K562 (cell line): ENCODE measurements around the gene COLEC12. TPM values are rescaled to one million over a fixed set of nuclear protein-coding genes. Genes with fewer than 3 reads are reported as not detected.
A peak's percentile ranks its signal among the peaks of the same experiment; 100 is the strongest.

Experiments used
- ATAC-seq: fragments of 200-7000 bp; cut with Tn5 transposase; 3 replicates; pipeline ENCODE4 v1.9.1; 2020; ENCODE audit warnings: moderate library complexity
- BruUV-seq: library from RNA; stranded (reverse); fragments of 400-500 nt; replicated peaks from 2 replicates; lab custom pipeline; 2021; lab: Mats Ljungman, UMichigan
- CTCF ChIA-PET: fragments of 300-600 bp; formaldehyde crosslinking; extraction: SDS; loops from one replicate; lab custom pipeline; 2021; ENCODE audit warnings: low intra/inter-chr PET ratio; lab: Yijun Ruan, JAX
- POLR2A ChIA-PET: fragments of 300-600, 350-650 bp; sonication (Branson Sonifier 250); formaldehyde crosslinking; extraction: SDS; loops from one replicate; lab custom pipeline; 2021; ENCODE audit warnings: antibody characterized with exemption, inconsistent platforms; lab: Yijun Ruan, JAX
- DNase-seq, 4 experiments: peaks; one replicate each; pipeline versions ENCODE4 v3.0.0 to v3.0.0-alpha.2; 2011 to 2018; ENCODE audit warnings: low spot score in 3 of 4, mixed read lengths in 3 of 4; ENCODE audit errors: extremely low read depth in 1 of 4
- FAIRE-seq: peaks from 2 replicates; lab custom pipeline; 2011; peaks lifted over from hg19 to GRCh38; lab: Jason Lieb, UNC
- H2AFZ ChIP-seq: 2 replicates; pipeline ENCODE4 v1.6.0; 2011; ENCODE audit warnings: low read depth, low read length, control low read depth, inconsistent platforms
- H3K27ac ChIP-seq: fragments of 200-600 bp; 3 replicates; pipeline ENCODE4 v1.8.0; 2011; ENCODE audit warnings: low read depth, mild to moderate bottlenecking, control low read depth, inconsistent platforms, low read length, moderate library complexity, mixed read lengths; ENCODE audit errors: extremely low read depth
- H3K27me3 ChIP-seq, 2 experiments: fragments of 300-600 bp in 1 of 2; 2 replicates in 1 of 2; 3 replicates in 1 of 2; pipeline versions ENCODE4 v1.6.0 to v1.8.0; 2011; ENCODE audit warnings: inconsistent platforms in 2 of 2, low read length in 2 of 2, mild to moderate bottlenecking in 1 of 2, mixed read lengths in 1 of 2, moderate library complexity in 1 of 2; ENCODE audit not compliant: control insufficient read depth in 2 of 2, insufficient read depth in 2 of 2
- H3K36me3 ChIP-seq: fragments of 300-600 bp; 3 replicates; pipeline ENCODE4 v1.8.0; 2011; ENCODE audit warnings: mild to moderate bottlenecking, low read length, inconsistent platforms; ENCODE audit not compliant: control insufficient read depth, insufficient read depth
- H3K4me1 ChIP-seq, 2 experiments: fragments of 200-600 bp in 1 of 2; replicated peaks in 1 of 2; 2 replicates in 1 of 2; 3 replicates in 1 of 2; pipeline versions ENCODE4 v1.5.1 to v1.8.0; 2011; ENCODE audit warnings: inconsistent platforms in 2 of 2, low read length in 2 of 2, mild to moderate bottlenecking in 1 of 2, mixed read lengths in 1 of 2, moderate library complexity in 1 of 2; ENCODE audit not compliant: control insufficient read depth in 2 of 2, insufficient read depth in 2 of 2
- H3K4me2 ChIP-seq: 2 replicates; pipeline ENCODE4 v1.6.1; 2011; ENCODE audit warnings: low read length, control low read depth, inconsistent platforms, mixed read lengths; ENCODE audit not compliant: insufficient read depth
- H3K4me3 ChIP-seq: fragments of 200-600 bp; sonication (generic), shearing (Covaris generic); 2 replicates; pipeline ENCODE4 v1.5.1; 2016; ENCODE audit warnings: control low read depth, inconsistent platforms
- H3K79me2 ChIP-seq: fragments of 200-600 bp; 3 replicates; pipeline ENCODE4 v1.8.0; 2011; ENCODE audit warnings: low read length, inconsistent platforms; ENCODE audit not compliant: control insufficient read depth, insufficient read depth
- H3K9ac ChIP-seq, 2 experiments: 2 replicates each; pipeline versions ENCODE4 v1.6.0 to v1.6.1; 2011; ENCODE audit warnings: low read depth in 2 of 2, low read length in 2 of 2, control low read depth in 1 of 2, inconsistent platforms in 1 of 2, mild to moderate bottlenecking in 1 of 2, mixed read lengths in 1 of 2; ENCODE audit not compliant: insufficient read depth in 1 of 2
- H3K9me1 ChIP-seq: one replicate; pipeline ENCODE4 v1.6.0; 2011; ENCODE audit warnings: inconsistent platforms, mild to moderate bottlenecking, low read length, moderate library complexity; ENCODE audit not compliant: control insufficient read depth, insufficient read depth
- H3K9me3 ChIP-seq: replicated peaks from 2 replicates; pipeline ENCODE4 v1.5.1; 2011; ENCODE audit warnings: low read depth, low read length, inconsistent platforms; ENCODE audit not compliant: control insufficient read depth, insufficient read depth
- H4K20me1 ChIP-seq: replicated peaks from 2 replicates; pipeline ENCODE4 v1.6.1; 2011; ENCODE audit warnings: low read length, inconsistent platforms, mixed read lengths; ENCODE audit not compliant: control insufficient read depth, insufficient read depth
- CEBPB ChIP-seq: fragments of 450-650 bp; IDR thresholded peaks from 2 replicates; pipeline ENCODE4 v1.6.1; 2016; ENCODE audit warnings: missing genetic modification characterization, missing compliant biosample characterization
- CHD1 ChIP-seq: fragments of 200-600 bp; sonication (generic); IDR thresholded peaks from one replicate; pipeline ENCODE4 v1.6.1; 2012; ENCODE audit warnings: mild to moderate bottlenecking, moderate library complexity, low read length, inconsistent platforms
- EHMT2 ChIP-seq: fragments of 450-650 bp; IDR thresholded peaks from 2 replicates; pipeline ENCODE4 v1.6.1; 2018; ENCODE audit warnings: antibody characterized with exemption
- KLF10 ChIP-seq: fragments of 250-450 bp; sonication (Bioruptor Pico); IDR thresholded peaks from 2 replicates; pipeline ENCODE4 v1.6.1; 2021; ENCODE audit warnings: matching md5 sums
- MYNN ChIP-seq, 2 experiments: sonication (generic); formaldehyde crosslinking in 1 of 2; IDR thresholded peaks; 2 replicates each; pipeline versions ENCODE4 v1.5.0 to v1.6.1; 2016 to 2020; ENCODE audit warnings: antibody characterized with exemption in 1 of 2, missing genetic modification reagents in 1 of 2
- NFE2 ChIP-seq: IDR thresholded peaks from 2 replicates; pipeline ENCODE4 v1.6.1; 2014; ENCODE audit warnings: antibody characterized with exemption, low read depth
- RBM22 ChIP-seq: fragments of 200-400 bp; formaldehyde crosslinking; IDR thresholded peaks from 2 replicates; pipeline ENCODE4 v1.6.1; 2018; ENCODE audit warnings: low read length, low read depth; ENCODE audit not compliant: poor library complexity, severe bottlenecking
- RFX5 ChIP-seq: IDR thresholded peaks from 2 replicates; pipeline ENCODE4 v1.6.1; 2011; ENCODE audit warnings: low read depth, mild to moderate bottlenecking, improper control_type of control experiment, low read length
- TSC22D4 ChIP-seq: fragments of 450-650 bp; IDR thresholded peaks from 2 replicates; pipeline ENCODE4 v1.6.1; 2016; ENCODE audit warnings: missing genetic modification characterization, missing biosample characterization, control low read depth
- ZNF551 ChIP-seq: fragments of 250-450 bp; sonication (Bioruptor Pico); IDR thresholded peaks from 2 replicates; pipeline ENCODE4 v1.5.0; 2021; ENCODE audit warnings: mild to moderate bottlenecking, moderate library complexity
- WGBS: fragments of 100-300 bp; shearing (Covaris generic); methylation state at CpG from one replicate; pipeline ENCODE4 v1.1.6; 2016; ENCODE audit warnings: low coverage, mixed read lengths; ENCODE audit not compliant: insufficient coverage; ENCODE audit errors: missing lambda C conversion rate; 5-methylcytosine and 5-hydroxymethylcytosine counted together
- in situ Hi-C: fragments of 300-500 bp; cut with MboI; formaldehyde crosslinking; loops from 4 replicates; pipeline ENCODE4 v1.15.0; 2018; ENCODE audit warnings: inconsistent platforms, mixed read lengths
- intact Hi-C: fragments of 100-400 bp; cut with micrococcal nuclease; formaldehyde crosslinking; loops from 2 replicates; pipeline ENCODE4 v1.14.2; 2022
- polyA plus RNA-seq, 8 experiments: library from polyadenylated mRNA; depleted of rRNA in 4 of 8; stranded (reverse) in 5 of 8; unstranded in 3 of 8; fragments of >200 nt; fragmentation: Nextera tagmentation in 2 of 8; fragmentation: Illumina TruSeq in 1 of 8; extraction: Ambion mirVana in 2 of 8; extraction: Trizol in 1 of 8; gene quantifications; 2 replicates each; pipeline versions ENCODE4 v1.2.1 to v1.2.3, GENCODE V29; 2011 to 2014; ENCODE audit warnings: inconsistent platforms in 1 of 8, missing spikeins in 1 of 8
- total RNA-seq, 7 experiments: library from RNA; depleted of rRNA in 6 of 7; stranded (reverse); fragments of >200 nt in 6 of 7; fragmentation: Illumina TruSeq in 2 of 7; extraction: Trizol in 2 of 7; gene quantifications; 2 replicates each; pipeline versions ENCODE4 v1.2.1 to v1.2.3, GENCODE V29; 2011 to 2021; ENCODE audit warnings: low replicate concordance in 1 of 7
- TF ChIP-seq, protein P1 (sequence below): fragments of 450-650 bp; IDR thresholded peaks from 2 replicates; pipeline ENCODE4 v1.6.1; 2016
- TF ChIP-seq, protein P2 (sequence below): fragments of 450-650 bp; IDR thresholded peaks from 2 replicates; pipeline ENCODE4 v1.6.1; 2016; ENCODE audit warnings: borderline replicate concordance

The COLEC12 gene
- total and polyA plus RNA-seq, 9 of the 15 experiments (the other 6 are each of a cell fraction or from before 2014, with no cell fraction given) = 0.04 TPM; not detected in 8

DNA sequence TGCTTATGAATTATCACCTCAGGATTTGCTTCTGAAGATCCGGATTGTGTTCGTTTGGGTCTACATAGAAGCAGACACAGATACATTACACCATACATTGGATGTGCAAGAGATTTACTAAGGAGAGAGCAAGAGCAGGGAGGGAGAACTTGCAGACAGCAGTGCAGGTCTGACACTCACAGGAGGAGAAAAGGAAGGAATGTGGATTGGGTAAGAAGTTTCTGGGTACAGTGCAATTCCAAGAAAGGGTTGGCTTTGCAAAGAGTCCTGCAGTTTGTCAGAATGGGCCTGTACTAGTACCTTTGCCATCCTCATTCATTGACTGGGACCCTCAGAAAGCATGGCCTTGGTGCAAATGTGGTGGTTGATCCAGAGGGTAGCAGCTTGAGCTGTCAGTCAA lies 227.9 kb downstream of the COLEC12 start:
- Histone ChIP-seq H3K36me3 (no peaks in the 10 kb centered on the region), H3K79me2 (peaks cover 14% of the 10 kb centered on the region), H3K27me3 (no peaks in the 10 kb centered on the region), H3K9ac (no peak overlapping the region; a peak in 1 of 4 replicates), H3K4me3 (no peak overlapping the region), H3K9me3 (no peaks in the 10 kb centered on the region), H2AFZ (no peak overlapping the region), H3K4me1 (peaks cover 12 to 28% of the 10 kb centered on the region in 2 experiments), H3K4me2 (no peak overlapping the region), H4K20me1 (no peaks in the 10 kb centered on the region), H3K9me1 (no peaks in the 10 kb centered on the region), H3K27ac (no peak overlapping the region)
- 45% methylated on average over 2 of the region's 2 CpGs for WGBS
- CTCF ChIA-PET = no interaction called here
- TF ChIP-seq RFX5 (no peak), RBM22 (no peak), CHD1 (no peak), CEBPB (no peak), ZNF551 (CRISPR knock-in tag) (no peak), MYNN (IDR thresholded peaks at IDR 0.05) (no peak), MYNN (CRISPR knock-in tag; IDR thresholded peaks at IDR 0.05) (no peak), NFE2 (no peak), KLF10 (CRISPR knock-in tag) (no peak), EHMT2 (no peak), TSC22D4 (0 out of 2 replicates have a peak, but pooled peaks have one; percentile 11)
- TF ChIP-seq, protein P1, sequence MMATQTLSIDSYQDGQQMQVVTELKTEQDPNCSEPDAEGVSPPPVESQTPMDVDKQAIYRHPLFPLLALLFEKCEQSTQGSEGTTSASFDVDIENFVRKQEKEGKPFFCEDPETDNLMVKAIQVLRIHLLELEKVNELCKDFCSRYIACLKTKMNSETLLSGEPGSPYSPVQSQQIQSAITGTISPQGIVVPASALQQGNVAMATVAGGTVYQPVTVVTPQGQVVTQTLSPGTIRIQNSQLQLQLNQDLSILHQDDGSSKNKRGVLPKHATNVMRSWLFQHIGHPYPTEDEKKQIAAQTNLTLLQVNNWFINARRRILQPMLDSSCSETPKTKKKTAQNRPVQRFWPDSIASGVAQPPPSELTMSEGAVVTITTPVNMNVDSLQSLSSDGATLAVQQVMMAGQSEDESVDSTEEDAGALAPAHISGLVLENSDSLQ = peak; percentile 71; the same call in 1 of the 2 replicates
- TF ChIP-seq, protein P2, sequence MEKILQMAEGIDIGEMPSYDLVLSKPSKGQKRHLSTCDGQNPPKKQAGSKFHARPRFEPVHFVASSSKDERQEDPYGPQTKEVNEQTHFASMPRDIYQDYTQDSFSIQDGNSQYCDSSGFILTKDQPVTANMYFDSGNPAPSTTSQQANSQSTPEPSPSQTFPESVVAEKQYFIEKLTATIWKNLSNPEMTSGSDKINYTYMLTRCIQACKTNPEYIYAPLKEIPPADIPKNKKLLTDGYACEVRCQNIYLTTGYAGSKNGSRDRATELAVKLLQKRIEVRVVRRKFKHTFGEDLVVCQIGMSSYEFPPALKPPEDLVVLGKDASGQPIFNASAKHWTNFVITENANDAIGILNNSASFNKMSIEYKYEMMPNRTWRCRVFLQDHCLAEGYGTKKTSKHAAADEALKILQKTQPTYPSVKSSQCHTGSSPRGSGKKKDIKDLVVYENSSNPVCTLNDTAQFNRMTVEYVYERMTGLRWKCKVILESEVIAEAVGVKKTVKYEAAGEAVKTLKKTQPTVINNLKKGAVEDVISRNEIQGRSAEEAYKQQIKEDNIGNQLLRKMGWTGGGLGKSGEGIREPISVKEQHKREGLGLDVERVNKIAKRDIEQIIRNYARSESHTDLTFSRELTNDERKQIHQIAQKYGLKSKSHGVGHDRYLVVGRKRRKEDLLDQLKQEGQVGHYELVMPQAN = no peak
- in situ Hi-C loops (no loop called here), intact Hi-C loops (no loop called here)
- FAIRE-seq (no peak), DNase-seq (no peak), ATAC-seq (no peak)
- POLR2A ChIA-PET = interaction anchor here (0.6 to 2.5 kb wide), 3 partner anchors 20 to 407 kb away, joined by 3 to 8 read pairs (median 3); no protein-coding TSS in a partner anchor
- BruUV-seq = no TSS peak
